GM19240 (cell line): ENCODE data around the gene CNTNAP5.

Source experiments
- DNase-seq: peaks from one replicate; pipeline ENCODE4 v3.0.0; 2011; ENCODE audit warnings: low spot score; ENCODE audit not compliant: insufficient read length

Gene CNTNAP5

DNA sequence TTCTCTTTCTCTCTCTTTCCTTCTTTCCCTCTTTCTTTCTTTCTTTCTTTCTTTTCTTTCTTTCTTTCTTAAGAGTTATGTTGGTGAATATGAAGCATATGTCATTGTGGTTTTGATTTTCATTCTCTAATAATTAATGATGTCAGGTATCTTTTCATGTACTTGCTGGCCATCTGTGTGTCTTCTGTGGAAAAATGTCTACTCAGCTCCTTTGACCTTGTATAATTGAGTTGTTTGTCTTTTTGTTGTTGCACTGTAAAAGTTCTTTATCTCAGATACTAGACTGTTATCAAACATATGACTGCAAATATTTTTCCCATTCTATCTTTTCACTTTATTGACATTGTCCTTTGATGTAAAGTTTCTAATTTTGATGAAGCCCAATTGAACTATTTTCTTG, 645.1 kb downstream of the CNTNAP5 start:
- DNase-seq, result no peak

DNA sequence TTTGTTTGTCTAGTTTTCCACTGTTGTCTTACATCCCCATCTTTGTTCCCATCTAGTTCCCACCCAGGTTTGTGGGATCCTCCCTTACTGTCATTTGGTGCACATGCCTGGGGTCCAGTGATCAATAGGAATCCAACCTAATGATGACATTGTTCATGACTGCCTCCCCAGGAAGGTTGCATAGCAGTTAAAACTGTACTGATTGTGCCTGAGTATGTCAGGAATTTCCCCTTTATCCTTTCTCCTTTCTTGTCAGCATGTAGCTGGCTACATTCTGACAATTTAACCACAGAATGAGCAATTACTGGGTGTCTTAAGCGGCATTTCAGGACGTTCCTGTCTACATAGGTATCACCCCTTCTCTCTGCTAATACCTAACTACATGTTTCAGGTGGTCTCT, 653.0 kb downstream of the CNTNAP5 start:
- DNase-seq, result no peak

DNA sequence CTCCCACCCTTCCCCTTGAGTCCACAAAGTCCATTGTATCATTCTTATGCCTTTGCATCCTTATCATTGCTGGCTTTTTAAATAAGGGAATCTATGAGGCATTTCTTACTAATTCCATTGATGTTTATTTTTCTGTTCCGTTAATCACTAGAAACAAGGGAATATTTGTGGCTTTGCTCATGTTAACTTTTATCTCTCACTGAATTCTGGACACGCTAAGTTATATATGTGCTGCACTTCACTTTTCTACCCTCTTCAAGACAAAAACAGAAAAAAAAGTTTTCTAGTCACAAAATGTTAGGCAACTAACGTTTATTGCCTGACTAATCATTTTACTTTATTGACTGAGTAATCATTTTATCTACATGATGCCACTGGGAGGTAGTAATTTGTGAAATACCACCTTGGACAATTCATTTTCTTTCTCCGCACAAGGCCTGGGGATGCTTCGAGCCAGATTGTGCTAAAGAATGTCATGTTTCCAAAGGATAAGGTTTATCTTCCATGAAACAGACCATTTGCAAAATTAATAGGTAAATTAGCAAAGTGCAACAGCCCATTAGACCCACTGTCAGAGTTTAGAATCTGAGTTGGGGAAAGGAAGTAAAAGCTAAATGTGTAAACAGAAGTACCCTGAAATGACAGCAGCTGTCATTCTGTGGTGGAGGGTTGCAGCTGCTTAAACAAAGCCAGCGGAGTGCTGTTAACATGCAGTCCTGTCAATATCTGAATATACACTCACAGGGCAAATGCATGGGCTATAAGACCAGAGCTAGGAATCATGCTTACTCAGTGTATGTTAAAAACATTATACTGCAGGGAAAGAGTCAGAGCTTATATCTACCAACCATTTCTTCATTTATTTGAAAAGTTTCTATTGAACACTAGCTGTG, 658.7 kb downstream of the CNTNAP5 start:
- no peak for DNase-seq

GRCh38 chr2:124689348-124689747, 664.3 kb downstream of the CNTNAP5 start:
- no peak for DNase-seq

- no peak for DNase-seq
Observed at GRCh38 chr2:124692216-124692615, 667.1 kb downstream of the CNTNAP5 start.

- no peak for DNase-seq
Observed at GRCh38 chr2:124692707-124693106, 667.6 kb downstream of the CNTNAP5 start.

- DNase-seq, result no peak
Observed at GRCh38 chr2:124693156-124693555, 668.1 kb downstream of the CNTNAP5 start.

DNA sequence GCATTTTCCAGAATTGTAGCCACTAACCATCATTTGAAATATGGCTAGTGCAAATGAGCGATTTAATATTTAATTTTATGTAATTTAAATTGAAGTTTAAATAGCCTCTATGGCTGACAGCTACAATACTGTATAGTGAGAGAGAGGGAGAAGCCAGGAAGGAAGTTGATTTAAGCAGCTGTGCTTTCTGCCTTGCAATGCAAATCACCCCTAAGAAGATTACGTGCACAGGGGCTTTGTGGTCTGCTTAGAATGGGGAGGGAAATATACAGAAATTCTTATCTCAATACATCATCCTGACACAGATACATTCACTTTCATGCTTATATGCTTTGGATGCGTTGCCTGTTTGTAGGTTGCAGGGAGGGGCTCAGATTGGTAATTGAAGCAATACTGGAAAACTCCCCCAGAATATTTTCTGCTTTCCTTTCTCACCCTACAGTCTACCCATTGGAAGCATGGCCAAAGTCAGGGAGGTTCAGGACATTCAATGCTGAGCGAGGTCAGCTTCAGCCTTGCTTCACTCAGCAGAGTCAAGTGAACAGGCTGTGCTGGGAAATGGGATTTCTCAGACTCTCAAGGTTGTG, 674.0 kb downstream of the CNTNAP5 start:
- DNase-seq, result no peak

GRCh38 chr2:124702777-124703176, 677.7 kb downstream of the CNTNAP5 start:
- no peak for DNase-seq

DNA sequence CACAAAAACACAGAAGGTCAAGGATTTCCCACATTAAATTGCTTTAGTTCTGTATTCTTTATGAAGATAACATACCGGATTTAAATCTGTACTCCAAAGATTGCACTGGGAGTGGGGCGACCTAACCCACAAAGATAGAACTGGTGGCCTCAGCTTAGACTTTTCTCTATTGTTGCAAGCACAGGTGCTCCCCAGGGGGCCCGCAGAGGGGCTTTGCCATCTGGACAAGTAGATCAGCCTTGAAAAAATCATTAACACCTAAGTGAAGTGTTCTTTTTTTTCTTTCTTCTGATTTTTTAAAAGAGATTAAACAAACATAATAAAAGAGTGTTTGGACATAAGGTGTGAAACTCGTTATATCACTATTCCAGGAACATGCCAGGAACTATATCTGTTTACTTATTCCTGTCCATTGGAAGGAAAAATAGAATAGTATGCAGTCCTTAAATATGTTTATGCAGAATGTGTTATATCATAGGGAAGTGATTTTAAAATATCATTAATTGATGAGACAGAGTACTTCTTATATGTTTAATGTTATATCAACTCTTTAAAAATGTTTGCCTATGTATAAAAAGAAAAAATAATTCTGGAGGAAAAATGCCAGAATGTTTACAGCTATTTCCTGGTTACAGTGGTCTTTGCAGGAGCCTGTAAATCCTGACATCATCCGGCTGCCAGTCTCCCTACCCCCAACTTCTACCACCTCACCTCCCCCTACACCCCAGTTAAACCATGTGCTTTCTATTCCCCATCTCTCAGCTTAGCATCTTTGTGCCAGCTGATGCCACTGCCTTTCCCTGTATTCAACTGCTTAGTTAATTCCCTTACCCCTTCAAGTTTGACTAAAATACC, 679.2 kb downstream of the CNTNAP5 start:
- DNase-seq, result no peak

GRCh38 chr2:124708661-124709060, 683.6 kb downstream of the CNTNAP5 start:
- no peak for DNase-seq

DNA sequence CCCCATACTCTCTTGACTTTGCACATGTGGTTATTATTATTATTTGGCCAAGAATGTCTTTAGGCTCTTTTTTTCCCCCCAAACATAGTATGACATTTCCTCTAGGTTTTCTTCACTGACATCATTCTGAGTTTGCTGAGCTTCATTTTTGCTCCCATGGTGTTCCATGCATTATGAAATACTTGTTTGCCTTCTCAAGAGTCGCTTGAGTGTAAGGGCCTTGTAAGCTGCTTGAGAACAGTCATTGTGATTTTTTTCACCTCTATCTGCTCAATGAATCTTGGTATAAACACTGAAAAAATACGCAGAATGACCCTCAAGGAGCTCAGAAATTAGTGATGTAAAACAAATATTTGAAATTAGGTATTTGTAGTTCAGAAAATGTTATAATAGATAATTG, 688.9 kb downstream of the CNTNAP5 start:
- no peak for DNase-seq

- no peak for DNase-seq
Observed at GRCh38 chr2:124725187-124725586, 700.1 kb downstream of the CNTNAP5 start.

GRCh38 chr2:124740636-124741035, 715.5 kb downstream of the CNTNAP5 start:
- DNase-seq, result no peak

GRCh38 chr2:124753842-124754241, 728.8 kb downstream of the CNTNAP5 start:
- DNase-seq, result no peak

- DNase-seq, result no peak
Observed at GRCh38 chr2:124755386-124755785, 730.3 kb downstream of the CNTNAP5 start.

DNA sequence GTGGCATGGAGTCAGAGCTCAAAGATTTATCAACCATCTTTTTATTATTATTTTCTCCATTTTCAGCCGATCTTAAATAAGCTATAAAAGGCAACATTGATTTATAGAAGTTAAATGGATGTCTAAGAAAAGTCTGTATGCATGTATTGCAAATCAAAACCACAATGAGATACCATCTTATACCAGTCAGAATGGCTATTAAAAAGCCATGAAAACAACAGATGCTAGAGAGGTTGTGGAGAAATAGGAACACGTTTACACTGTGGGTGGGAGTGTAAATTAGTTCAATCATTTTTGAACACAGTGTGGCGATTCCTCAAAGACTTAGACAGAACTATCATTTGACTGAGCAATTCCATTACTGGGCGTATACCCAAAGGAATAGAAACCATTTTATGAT, 731.0 kb downstream of the CNTNAP5 start:
- no peak for DNase-seq

DNA sequence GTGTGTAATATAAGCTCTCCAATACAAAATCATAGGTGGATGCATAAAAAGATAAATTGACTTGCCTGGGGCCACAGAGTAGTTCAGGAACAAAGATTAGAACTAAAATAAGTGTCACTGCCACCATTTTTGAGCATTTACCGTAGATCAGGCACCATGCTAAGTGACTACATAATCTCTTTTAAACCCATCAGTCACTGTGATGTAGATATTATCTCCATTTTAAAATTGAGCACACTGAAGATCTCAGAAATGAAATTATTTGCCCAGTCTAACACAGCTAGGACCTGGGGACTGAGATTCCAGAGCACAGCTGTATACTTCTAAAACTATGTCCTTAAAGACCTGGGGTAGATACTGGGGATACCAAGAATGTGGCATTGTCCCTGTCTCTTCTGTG, 737.3 kb downstream of the CNTNAP5 start:
- DNase-seq, result no peak

DNA sequence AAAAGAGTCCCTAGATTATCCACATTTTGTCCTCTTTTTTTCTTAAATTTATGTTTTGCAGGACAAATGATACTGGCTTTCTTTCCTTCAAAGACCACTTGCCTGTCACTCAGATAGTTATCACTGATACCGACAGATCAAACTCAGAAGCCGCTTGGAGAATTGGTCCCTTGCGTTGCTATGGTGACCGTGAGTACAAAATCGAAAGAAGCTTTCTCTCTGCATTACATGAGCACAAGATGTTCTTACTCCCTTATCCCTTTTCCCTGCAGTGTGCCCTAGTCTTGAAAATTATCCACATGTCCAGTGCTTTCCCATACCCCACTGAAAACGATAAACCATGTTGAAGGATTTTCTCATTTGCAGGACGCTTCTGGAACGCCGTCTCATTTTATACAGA, 738.5 kb downstream of the CNTNAP5 start:
- DNase-seq, result no peak

GRCh38 chr2:124774781-124775180, 749.7 kb downstream of the CNTNAP5 start:
- no peak for DNase-seq

GRCh38 chr2:124776332-124776731, 751.2 kb downstream of the CNTNAP5 start:
- DNase-seq, result no peak

DNA sequence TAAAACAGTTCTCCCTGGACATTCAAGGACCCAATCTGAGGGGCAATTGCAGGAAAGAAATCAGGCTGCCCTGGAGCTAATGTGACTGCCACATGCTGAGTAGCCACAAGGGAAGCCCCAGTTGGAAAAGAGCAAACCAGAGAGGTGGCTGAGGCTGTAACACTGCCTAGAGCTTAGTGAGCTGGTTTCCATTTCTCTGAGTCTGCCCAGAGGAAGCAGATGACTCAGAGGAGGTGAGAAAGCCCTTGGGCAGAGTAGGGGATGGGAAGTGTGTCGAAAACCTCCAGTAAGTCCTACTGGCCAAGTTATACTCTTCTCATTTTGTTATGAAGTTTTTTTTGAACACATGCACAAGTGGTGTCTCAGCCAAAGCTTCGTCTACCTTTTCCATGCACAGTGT, 753.0 kb downstream of the CNTNAP5 start:
- no peak for DNase-seq
